HepG2 (cell line): ENCODE data around the gene RAPGEF6. TPM values are rescaled to one million over a fixed set of nuclear protein-coding genes. Genes with fewer than 3 reads are reported as not detected.
A peak's percentile ranks its signal among the peaks of the same experiment; 100 is the strongest.

Experiments
- ASH2L ChIP-seq: fragments of 300-600, 200-600 bp; sonication (generic); IDR thresholded peaks from 2 replicates; pipeline ENCODE4 v1.7.0; 2017; ENCODE audit warnings: low read depth, mild to moderate bottlenecking, moderate library complexity, mixed read lengths, low read length; ENCODE audit not compliant: insufficient read length
- CEBPB ChIP-seq: IDR thresholded peaks from 2 replicates; pipeline ENCODE4 v1.6.1; 2011; ENCODE audit warnings: low read depth, low read length, improper control_type of control experiment, borderline replicate concordance
- DPF2 ChIP-seq: sonication (generic); formaldehyde crosslinking; IDR thresholded peaks from 2 replicates; pipeline ENCODE4 v1.4.0; 2020; ENCODE audit warnings: mild to moderate bottlenecking, low read depth, missing genetic modification reagents, borderline replicate concordance
- FUBP1 ChIP-seq: sonication (generic); formaldehyde crosslinking; IDR thresholded peaks from 2 replicates; pipeline ENCODE4 v1.5.1; 2020; ENCODE audit warnings: missing genetic modification reagents, mild to moderate bottlenecking, borderline replicate concordance
- GLMP ChIP-seq: sonication (generic); formaldehyde crosslinking; IDR thresholded peaks from 2 replicates; pipeline ENCODE4 v1.9.0; 2021; ENCODE audit warnings: missing genetic modification reagents, mild to moderate bottlenecking, borderline replicate concordance
- HHEX ChIP-seq: IDR thresholded peaks from 2 replicates; pipeline ENCODE4 v1.6.1; 2016; ENCODE audit warnings: control low read depth
- HOXA5 ChIP-seq: sonication (generic); formaldehyde crosslinking; IDR thresholded peaks from 2 replicates; pipeline ENCODE4 v1.4.0; 2020; ENCODE audit warnings: missing genetic modification reagents
- KLF16 ChIP-seq, 2 experiments: sonication (generic) in 1 of 2; formaldehyde crosslinking in 1 of 2; IDR thresholded peaks; 2 replicates each; pipeline versions ENCODE4 v1.6.1 to v1.8.0; 2016 to 2023; ENCODE audit warnings: missing genetic modification reagents in 2 of 2, missing compliant biosample characterization in 1 of 2
- MEF2D ChIP-seq: sonication (generic); formaldehyde crosslinking; IDR thresholded peaks from 2 replicates; pipeline ENCODE4 v1.5.1; 2020; ENCODE audit warnings: mild to moderate bottlenecking, missing genetic modification reagents
- MLLT10 ChIP-seq: sonication (generic); formaldehyde crosslinking; IDR thresholded peaks from 2 replicates; pipeline ENCODE4 v1.4.0; 2020; ENCODE audit warnings: missing genetic modification reagents
- NFIC ChIP-seq: IDR thresholded peaks from 2 replicates; pipeline ENCODE4 v1.6.1; 2012; ENCODE audit warnings: mild to moderate bottlenecking, low read length, inconsistent platforms
- PBX3 ChIP-seq: sonication (generic); formaldehyde crosslinking; IDR thresholded peaks from 2 replicates; pipeline ENCODE4 v1.8.1; 2023; ENCODE audit warnings: missing genetic modification reagents, inconsistent platforms, borderline replicate concordance
- POGZ ChIP-seq: sonication (generic); formaldehyde crosslinking; IDR thresholded peaks from 2 replicates; pipeline ENCODE4 v1.4.0; 2020; ENCODE audit warnings: mild to moderate bottlenecking, missing genetic modification reagents
- RERE ChIP-seq: IDR thresholded peaks from 2 replicates; pipeline ENCODE4 v1.6.1; 2016; ENCODE audit warnings: low read depth, missing genetic modification reagents, missing compliant biosample characterization
- ZNF234 ChIP-seq: sonication (generic); formaldehyde crosslinking; conservative IDR thresholded peaks from 2 replicates; pipeline ENCODE4 v1.5.1; 2020; ENCODE audit warnings: mild to moderate bottlenecking, missing genetic modification reagents
- ZNF274 ChIP-seq: sonication (generic); formaldehyde crosslinking; IDR thresholded peaks from 2 replicates; pipeline ENCODE4 v1.5.1; 2020; ENCODE audit warnings: mild to moderate bottlenecking, missing genetic modification reagents
- ZNF564 ChIP-seq: sonication (generic); formaldehyde crosslinking; IDR thresholded peaks from 2 replicates; pipeline ENCODE4 v1.8.1; 2023; ENCODE audit warnings: mild to moderate bottlenecking, missing genetic modification reagents
- ZNF674 ChIP-seq: sonication (generic); formaldehyde crosslinking; IDR thresholded peaks from 2 replicates; pipeline ENCODE4 v1.5.0; 2020; ENCODE audit warnings: low read depth, mild to moderate bottlenecking, missing genetic modification reagents
- polyA plus RNA-seq, 8 experiments: library from polyadenylated mRNA; depleted of rRNA in 3 of 8; stranded (reverse) in 7 of 8; unstranded in 1 of 8; fragments of >200 nt; fragmentation: Illumina TruSeq in 4 of 8; extraction: Trizol in 4 of 8; gene quantifications; 2 replicates each; pipeline versions ENCODE4 v1.2.1 to v1.2.3, GENCODE V29; 2011 to 2016; ENCODE audit warnings: low read depth in 4 of 8, missing spikeins in 1 of 8, mixed read lengths in 1 of 8; ENCODE audit not compliant: insufficient read depth in 1 of 8
- total RNA-seq, 5 experiments: library from RNA; depleted of rRNA; stranded (reverse); fragments of >200 nt; fragmentation: Illumina TruSeq; extraction: Trizol; gene quantifications; 2 replicates each; pipeline ENCODE4 v1.2.3, GENCODE V29; 2016; ENCODE audit warnings: low read depth in 1 of 5

RAPGEF6 gene
- total and polyA plus RNA-seq, 2 of the 13 experiments (the other 11 are each of a cell fraction or from before 2014, with no cell fraction given) = 7.7 to 24.6 TPM

GRCh38 chr5:131630208-131630962, 4.6 kb downstream of the RAPGEF6 start (continued):
- TF ChIP-seq GLMP (CRISPR knock-in tag) (no peak), PBX3 (no peak), KLF16 (CRISPR knock-in tag; IDR thresholded peaks at IDR 0.05) (0 out of 4 replicates have a peak, but pooled peaks of 1 of the 2 experiments have one; percentile 39), MEF2D (CRISPR knock-in tag) (no peak), HHEX (CRISPR knock-in tag) (no peak), RERE (no peak), POGZ (CRISPR knock-in tag) (0 out of 2 replicates have a peak, but pooled peaks have one; percentile 21), ZNF274 (CRISPR knock-in tag) (no peak), ASH2L (peak; percentile 78), NFIC (peak; percentile 63; the same call in 1 of the 2 replicates), FUBP1 (CRISPR knock-in tag) (no peak), ZNF234 (CRISPR knock-in tag) (no peak), DPF2 (CRISPR knock-in tag) (peak; percentile 62; the same call in 1 of the 2 replicates), MLLT10 (CRISPR knock-in tag) (no peak), HOXA5 (CRISPR knock-in tag) (no peak), CEBPB (peak; percentile 85), ZNF564 (CRISPR knock-in tag) (no peak), ZNF674 (CRISPR knock-in tag) (no peak)
